ENCODE data around the gene GNB5.

GRCh38 chr15:52207191-52207590, 16.0 kb upstream of the GNB5 start:
- no peak for TF ChIP-seq CTCF (IDR thresholded peaks at IDR 0.05; ENCODE audit: poor library complexity)
- no peak for TF ChIP-seq EZH2 (IDR thresholded peaks at IDR 0.05; ENCODE audit: borderline replicate concordance)
- TF ChIP-seq EZH2phosphoT487 (IDR thresholded peaks at IDR 0.05; ENCODE audit: low read depth, severe bottlenecking, unreplicated experiment) = no peak

All from hepatocyte (in vitro differentiated cells).